ENCODE measurements around the gene RHBDD2.
"Not testable (repeated sequence)": the region's sequence is repeated elsewhere in the genome, so short reads cannot be mapped to it uniquely, and the experiment has no call there.

RHBDD2 gene

DNA sequence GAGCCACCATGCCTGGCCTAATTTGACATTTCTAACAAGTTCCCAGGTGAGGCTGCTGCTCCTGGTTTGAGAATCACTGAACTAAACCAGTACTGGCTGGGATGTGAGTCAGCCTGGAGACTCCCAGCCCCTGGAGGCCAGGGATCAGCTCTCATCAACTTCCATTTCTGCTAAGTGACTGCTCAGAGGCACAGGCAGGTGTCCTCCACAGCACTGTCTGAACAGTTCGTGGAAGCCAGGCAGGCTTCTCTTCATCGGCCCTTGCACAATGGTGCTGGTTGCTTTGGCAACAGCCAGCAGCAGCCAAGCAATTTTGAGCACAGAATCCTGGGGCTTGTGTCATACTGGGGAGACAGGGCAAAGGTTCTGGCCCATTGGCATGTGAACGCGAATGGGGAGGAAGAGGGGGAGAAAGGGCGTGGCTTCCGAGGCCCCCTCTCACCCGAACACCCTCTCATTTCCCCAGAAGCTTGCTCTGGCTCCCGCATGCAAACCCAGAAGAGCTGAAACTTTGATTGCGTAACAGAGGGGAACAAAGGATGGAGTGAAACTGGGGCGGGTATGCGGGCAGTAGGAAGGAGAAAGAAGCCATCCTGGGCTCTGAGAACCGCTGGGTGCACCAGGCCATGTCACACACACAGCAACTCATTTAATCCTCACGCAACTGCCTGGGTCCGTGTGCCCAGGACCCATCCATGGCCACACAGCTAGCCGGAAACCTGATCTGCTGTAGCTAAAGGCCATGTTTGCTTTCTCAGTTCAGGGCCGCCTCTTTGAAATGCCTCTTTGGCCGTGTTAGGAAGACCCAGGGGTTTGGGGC, 27.2 kb downstream of the RHBDD2 start:
- Histone ChIP-seq H2BK120ac (ENCODE audit: low read depth, low read length) (peak overlapping the region; percentile 56), H3K18ac (ENCODE audit: low read length) (peak overlapping the region; percentile 87), H3K4me1 (ENCODE audit: control insufficient read depth in 2 of 2, insufficient read depth in 1 of 2, low read depth in 1 of 2, low read length in 2 of 2) (peaks cover 9 to 10% of the 10 kb centered on the region in 2 donors), H4K91ac (ENCODE audit: low read depth, low read length, poor library complexity) (no peak overlapping the region), H3K36me3 (replicated peaks in 1 of 2; ENCODE audit: control insufficient read depth in 2 of 2, insufficient read depth in 2 of 2, low read length in 2 of 2) (no peaks in the 10 kb centered on the region), H3K27ac (replicated peaks; ENCODE audit: low read length) (peak overlapping the region; percentile 76), H3K9me3 (replicated peaks in 1 of 2; ENCODE audit: control insufficient read depth in 2 of 2, insufficient read depth in 1 of 2, low read depth in 1 of 2, low read length in 2 of 2) (no peaks in the 10 kb centered on the region), H3K4me3 (ENCODE audit: low read length in 2 of 2) (peak overlapping the region in 1 of 2 donors; percentile 16), H2BK5ac (ENCODE audit: low read length) (peak overlapping the region; percentile 16), H3K27me3 (ENCODE audit: control insufficient read depth in 3 of 3, insufficient read depth in 3 of 3, low read depth in 1 of 3, low read length in 3 of 3) (no peaks in the 10 kb centered on the region), H4K8ac (ENCODE audit: low read depth, low read length) (no peak overlapping the region), H3K14ac (ENCODE audit: low read length) (no peak overlapping the region), H2BK12ac (ENCODE audit: low read length) (no peak overlapping the region), H3K4me2 (ENCODE audit: insufficient read depth, low read length, poor library complexity, severe bottlenecking) (peak overlapping the region; percentile 32), H3K23ac (ENCODE audit: low read depth, low read length, poor library complexity) (no peak overlapping the region), H2BK15ac (ENCODE audit: low read length) (no peak overlapping the region), H2AFZ (ENCODE audit: low read length) (peak overlapping the region; percentile 72), H3K79me1 (ENCODE audit: low read depth, low read length) (no peaks in the 10 kb centered on the region), H3K4ac (ENCODE audit: low read length) (no peak overlapping the region), H2AK5ac (ENCODE audit: low read depth, low read length) (no peak overlapping the region), H3K9ac (ENCODE audit: low read depth, low read length, poor library complexity) (no peak overlapping the region)
- no CpG with 5 or more reads among the region's 17 CpGs for WGBS, 2 donors (ENCODE audit: extremely low coverage in 2 of 2, insufficient read length in 2 of 2, insufficient replicate concordance in 1 of 2)
- peak; percentile 65 for DNase-seq (ENCODE audit: low spot score)

DNA sequence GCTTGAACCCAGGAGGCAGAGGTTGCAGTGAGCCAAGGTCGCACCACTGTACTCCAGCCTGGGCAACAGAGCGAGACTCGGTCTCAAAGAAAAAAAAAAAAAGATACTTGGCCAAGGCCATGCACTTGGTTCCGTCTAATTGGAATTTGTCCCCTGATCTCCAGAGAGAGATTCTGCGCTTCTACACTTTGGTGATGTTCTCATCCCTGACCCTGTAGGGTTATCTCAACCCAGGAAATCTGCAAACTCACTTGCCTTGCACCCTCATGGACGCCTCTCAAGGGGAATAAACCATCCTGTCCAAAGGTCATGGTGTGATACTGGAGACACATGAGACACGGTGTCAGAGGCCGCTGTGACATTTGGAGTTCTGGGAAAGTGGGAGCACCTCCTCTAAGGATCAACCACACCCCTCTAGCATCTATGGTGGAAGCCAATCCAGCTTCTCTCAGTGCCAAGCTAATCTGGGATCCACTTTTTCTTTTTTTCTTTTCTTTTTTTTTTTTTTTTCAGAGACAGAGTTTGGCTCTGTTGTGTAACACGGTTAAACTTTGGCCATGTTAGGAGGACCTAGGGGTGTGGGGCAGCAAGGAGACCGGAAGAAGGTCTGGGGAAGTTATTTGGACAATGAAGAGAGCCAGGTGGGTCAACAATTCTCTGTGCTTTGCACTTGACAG, 28.3 kb downstream of the RHBDD2 start:
- Histone ChIP-seq H3K36me3 (replicated peaks in 1 of 2; ENCODE audit: control insufficient read depth in 2 of 2, insufficient read depth in 2 of 2, low read length in 2 of 2) (no peaks in the 10 kb centered on the region), H3K4me1 (ENCODE audit: control insufficient read depth in 2 of 2, insufficient read depth in 1 of 2, low read depth in 1 of 2, low read length in 2 of 2) (peaks cover 9 to 10% of the 10 kb centered on the region in 2 donors), H3K4ac (ENCODE audit: low read length) (no peak overlapping the region), H3K27me3 (ENCODE audit: control insufficient read depth in 3 of 3, insufficient read depth in 3 of 3, low read depth in 1 of 3, low read length in 3 of 3) (no peaks in the 10 kb centered on the region), H4K91ac (ENCODE audit: low read depth, low read length, poor library complexity) (no peak overlapping the region), H3K27ac (replicated peaks; ENCODE audit: low read length) (no peak overlapping the region), H2BK12ac (ENCODE audit: low read length) (no peak overlapping the region), H3K14ac (ENCODE audit: low read length) (no peak overlapping the region), H2AK5ac (ENCODE audit: low read depth, low read length) (peak overlapping the region; percentile 1), H3K4me2 (ENCODE audit: insufficient read depth, low read length, poor library complexity, severe bottlenecking) (no peak overlapping the region), H3K79me1 (ENCODE audit: low read depth, low read length) (no peaks in the 10 kb centered on the region), H4K8ac (ENCODE audit: low read depth, low read length) (no peak overlapping the region), H3K23ac (ENCODE audit: low read depth, low read length, poor library complexity) (no peak overlapping the region), H3K9me3 (replicated peaks in 1 of 2; ENCODE audit: control insufficient read depth in 2 of 2, insufficient read depth in 1 of 2, low read depth in 1 of 2, low read length in 2 of 2) (no peaks in the 10 kb centered on the region), H2BK120ac (ENCODE audit: low read depth, low read length) (no peak overlapping the region), H2BK15ac (ENCODE audit: low read length) (no peak overlapping the region), H2BK5ac (ENCODE audit: low read length) (no peak overlapping the region), H3K18ac (ENCODE audit: low read length) (no peak overlapping the region), H3K9ac (ENCODE audit: low read depth, low read length, poor library complexity) (no peak overlapping the region), H2AFZ (ENCODE audit: low read length) (no peak overlapping the region), H3K4me3 (ENCODE audit: low read length in 2 of 2) (no peak overlapping the region)
- DNase-seq (ENCODE audit: low spot score) = no peak
- WGBS, 2 donors (ENCODE audit: extremely low coverage in 2 of 2, insufficient read length in 2 of 2, insufficient replicate concordance in 1 of 2) = no CpG with 5 or more reads among the region's 10 CpGs

DNA sequence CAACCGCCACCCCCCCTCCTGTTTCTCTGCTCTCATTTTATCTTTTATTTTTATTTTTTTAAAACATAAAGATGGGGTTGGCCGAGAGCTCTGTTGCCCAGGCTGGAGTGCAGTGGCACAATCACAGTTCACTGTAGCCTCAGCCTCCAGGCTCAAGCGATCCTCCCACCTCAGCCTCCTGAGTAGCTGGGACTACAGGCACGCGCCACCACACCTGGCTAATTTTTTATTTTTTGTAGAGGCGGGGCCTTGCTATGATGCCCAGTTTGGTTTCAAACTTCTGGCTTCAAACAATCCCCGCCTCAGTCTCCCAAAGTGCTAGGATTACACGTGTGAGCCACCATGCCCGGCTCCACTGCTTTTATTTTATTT, 28.8 kb downstream of the RHBDD2 start:
- not testable (repeated sequence) for H3K27me3 ChIP-seq (ENCODE audit: control insufficient read depth in 3 of 3, insufficient read depth in 3 of 3, low read depth in 1 of 3, low read length in 3 of 3); H2AK5ac ChIP-seq (ENCODE audit: low read depth, low read length); H3K4ac ChIP-seq (ENCODE audit: low read length); H3K27ac ChIP-seq (replicated peaks; ENCODE audit: low read length); H2BK15ac ChIP-seq (ENCODE audit: low read length); H2AFZ ChIP-seq (ENCODE audit: low read length); H3K4me3 ChIP-seq (ENCODE audit: low read length in 2 of 2); H2BK5ac ChIP-seq (ENCODE audit: low read length); H3K79me1 ChIP-seq (ENCODE audit: low read depth, low read length); H4K8ac ChIP-seq (ENCODE audit: low read depth, low read length); H4K91ac ChIP-seq (ENCODE audit: low read depth, low read length, poor library complexity); H3K9me3 ChIP-seq (replicated peaks in 1 of 2; ENCODE audit: control insufficient read depth in 2 of 2, insufficient read depth in 1 of 2, low read depth in 1 of 2, low read length in 2 of 2); H3K14ac ChIP-seq (ENCODE audit: low read length); H3K36me3 ChIP-seq (replicated peaks in 1 of 2; ENCODE audit: control insufficient read depth in 2 of 2, insufficient read depth in 2 of 2, low read length in 2 of 2); H3K18ac ChIP-seq (ENCODE audit: low read length); H2BK120ac ChIP-seq (ENCODE audit: low read depth, low read length); H3K9ac ChIP-seq (ENCODE audit: low read depth, low read length, poor library complexity); H3K4me2 ChIP-seq (ENCODE audit: insufficient read depth, low read length, poor library complexity, severe bottlenecking); H2BK12ac ChIP-seq (ENCODE audit: low read length); DNase-seq (ENCODE audit: low spot score); H3K23ac ChIP-seq (ENCODE audit: low read depth, low read length, poor library complexity)
- peaks cover 9 to 10% of the 10 kb centered on the region in 2 donors for H3K4me1 ChIP-seq (ENCODE audit: control insufficient read depth in 2 of 2, insufficient read depth in 1 of 2, low read depth in 1 of 2, low read length in 2 of 2)
- no CpG with 5 or more reads among the region's 9 CpGs for WGBS, 2 donors (ENCODE audit: extremely low coverage in 2 of 2, insufficient read length in 2 of 2, insufficient replicate concordance in 1 of 2)

DNA sequence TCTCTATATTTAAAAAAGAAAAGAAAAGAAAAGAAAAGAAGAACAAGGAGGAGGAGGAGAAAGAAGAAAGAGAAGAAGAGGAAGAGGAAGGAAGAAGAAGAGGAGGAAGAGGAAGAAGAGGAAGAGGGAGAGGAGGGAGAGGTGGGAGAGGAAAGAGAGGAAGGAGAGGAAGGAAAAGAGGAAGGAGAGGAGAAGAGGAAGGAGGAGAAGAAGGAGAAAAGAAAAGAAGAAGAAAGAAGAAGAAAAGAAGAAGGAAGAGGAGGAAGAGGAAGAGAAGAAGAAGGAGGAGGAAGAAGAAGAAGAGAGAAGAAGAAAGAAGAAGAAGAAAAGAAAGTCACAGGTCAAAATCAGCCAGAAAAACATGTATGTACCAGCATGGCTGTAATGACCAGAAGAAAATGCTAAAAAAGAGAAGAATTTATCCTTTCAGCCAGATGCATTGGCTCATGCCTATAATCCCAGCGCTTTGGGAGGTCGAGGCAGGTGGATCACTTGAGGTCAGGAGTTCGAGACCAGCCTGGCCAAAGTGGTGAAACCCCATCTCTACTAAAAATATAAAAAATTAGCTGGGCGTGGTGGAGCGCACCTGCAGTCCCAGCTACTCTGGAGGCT, 30.8 kb downstream of the RHBDD2 start:
- no peak overlapping the region for H2BK12ac ChIP-seq (ENCODE audit: low read length)
- H3K14ac ChIP-seq (ENCODE audit: low read length) = no peak overlapping the region
- no peak overlapping the region for H2AFZ ChIP-seq (ENCODE audit: low read length)
- H2AK5ac ChIP-seq (ENCODE audit: low read depth, low read length) = no peak overlapping the region
- H4K91ac ChIP-seq (ENCODE audit: low read depth, low read length, poor library complexity) = no peak overlapping the region
- H3K4me3 ChIP-seq (ENCODE audit: low read length in 2 of 2) = no peak overlapping the region
- peaks cover 3% of the 10 kb centered on the region for H3K79me1 ChIP-seq (ENCODE audit: low read depth, low read length)
- peaks cover 9 to 10% of the 10 kb centered on the region in 2 donors for H3K4me1 ChIP-seq (ENCODE audit: control insufficient read depth in 2 of 2, insufficient read depth in 1 of 2, low read depth in 1 of 2, low read length in 2 of 2)
- H3K36me3 ChIP-seq (replicated peaks in 1 of 2; ENCODE audit: control insufficient read depth in 2 of 2, insufficient read depth in 2 of 2, low read length in 2 of 2) = no peaks in the 10 kb centered on the region
- H4K8ac ChIP-seq (ENCODE audit: low read depth, low read length) = no peak overlapping the region
- no peak overlapping the region for H3K18ac ChIP-seq (ENCODE audit: low read length)
- H3K9ac ChIP-seq (ENCODE audit: low read depth, low read length, poor library complexity) = no peak overlapping the region
- no peak overlapping the region for H3K27ac ChIP-seq (replicated peaks; ENCODE audit: low read length)
- no peak overlapping the region for H2BK5ac ChIP-seq (ENCODE audit: low read length)
- WGBS, 2 donors (ENCODE audit: extremely low coverage in 2 of 2, insufficient read length in 2 of 2, insufficient replicate concordance in 1 of 2) = no CpG with 5 or more reads among the region's 5 CpGs
- DNase-seq (ENCODE audit: low spot score) = no peak
- no peak overlapping the region for H2BK15ac ChIP-seq (ENCODE audit: low read length)
- no peak overlapping the region for H3K4me2 ChIP-seq (ENCODE audit: insufficient read depth, low read length, poor library complexity, severe bottlenecking)
- H3K9me3 ChIP-seq (replicated peaks in 1 of 2; ENCODE audit: control insufficient read depth in 2 of 2, insufficient read depth in 1 of 2, low read depth in 1 of 2, low read length in 2 of 2) = no peaks in the 10 kb centered on the region
- H3K23ac ChIP-seq (ENCODE audit: low read depth, low read length, poor library complexity) = no peak overlapping the region
- H2BK120ac ChIP-seq (ENCODE audit: low read depth, low read length) = no peak overlapping the region
- no peaks in the 10 kb centered on the region for H3K27me3 ChIP-seq (ENCODE audit: control insufficient read depth in 3 of 3, insufficient read depth in 3 of 3, low read depth in 1 of 3, low read length in 3 of 3)
- H3K4ac ChIP-seq (ENCODE audit: low read length) = no peak overlapping the region

Data from neuronal stem cell (in vitro differentiated cells).